Measurements from ENCODE around the gene TAC1.
"Not testable (repeated sequence)": the region's sequence is repeated elsewhere in the genome, so short reads cannot be mapped to it uniquely, and the experiment has no call there.

TAC1 gene

GRCh38 chr7:97772045-97772901 lies 40.4 kb downstream of the TAC1 start:
- H3K9me3 ChIP-seq (ENCODE audit: control insufficient read depth, insufficient read depth, low read depth, low read length), result no peaks in the 10 kb centered on the region
- ChIA-PET CTCF (no interaction called here), POLR2A (no interaction called here)
- no peak overlapping the region for H3K27ac ChIP-seq (ENCODE audit: extremely low read depth, low read depth, low read length)
- TF ChIP-seq ZNF560 (tag by site-specific recombination; IDR thresholded peaks at IDR 0.05; ENCODE audit: borderline replicate concordance), result no peak
- no peak for TF ChIP-seq ZSCAN5A (tag by site-specific recombination; IDR thresholded peaks at IDR 0.05)
- no peak for TF ChIP-seq ZBTB11 (tag by site-specific recombination; conservative IDR thresholded peaks at IDR 0.05; ENCODE audit: low read depth)
- no peak for TF ChIP-seq ZNF114 (tag by site-specific recombination; IDR thresholded peaks at IDR 0.05)
- no peak for TF ChIP-seq PRDM2 (tag by site-specific recombination; IDR thresholded peaks at IDR 0.05; ENCODE audit: borderline replicate concordance)
- no peak for TF ChIP-seq ZNF792 (tag by site-specific recombination; IDR thresholded peaks at IDR 0.05)
- TF ChIP-seq ZNF843 (tag by site-specific recombination; IDR thresholded peaks at IDR 0.05), result no peak
- no peak for TF ChIP-seq ZNF449 (tag by site-specific recombination; IDR thresholded peaks at IDR 0.05)
- TF ChIP-seq ZNF596 (tag by site-specific recombination; IDR thresholded peaks at IDR 0.05), result no peak
- no peak for TF ChIP-seq ZNF19 (tag by site-specific recombination; IDR thresholded peaks at IDR 0.05; ENCODE audit: low read depth)
- no peak for TF ChIP-seq ZNF214 (tag by site-specific recombination; IDR thresholded peaks at IDR 0.05; ENCODE audit: borderline replicate concordance)
- TF ChIP-seq ZNF292 (tag by site-specific recombination; IDR thresholded peaks at IDR 0.05; ENCODE audit: borderline replicate concordance, low read depth), result no peak
- no peak for TF ChIP-seq ZNF274 (IDR thresholded peaks at IDR 0.05; ENCODE audit: low read length)
- TF ChIP-seq ZNF274 (tag by site-specific recombination; IDR thresholded peaks at IDR 0.05; ENCODE audit: borderline replicate concordance), result no peak
- no peak for TF ChIP-seq ZBTB7A (tag by site-specific recombination; IDR thresholded peaks at IDR 0.05; ENCODE audit: low read depth)
- TF ChIP-seq ZNF585B (tag by site-specific recombination; IDR thresholded peaks at IDR 0.05), result no peak
- no peaks in the 10 kb centered on the region for H3K36me3 ChIP-seq (ENCODE audit: control insufficient read depth in 2 of 2, insufficient read depth in 1 of 2, low read length in 2 of 2)
- H3K4me3 ChIP-seq (ENCODE audit: low read depth, low read length), result no peak overlapping the region
- no peaks in the 10 kb centered on the region for H3K4me1 ChIP-seq (ENCODE audit: control insufficient read depth, insufficient read depth, low read length)

- POLR2A ChIA-PET, result not testable (repeated sequence)
Observed at GRCh38 chr7:97786398-97786797, 54.5 kb downstream of the TAC1 start.

More at GRCh38 chr7:97786398-97786797, 54.5 kb downstream of the TAC1 start:
- CTCF ChIA-PET; H3K4me1 ChIP-seq (ENCODE audit: control insufficient read depth, insufficient read depth, low read length); H3K9me3 ChIP-seq (ENCODE audit: control insufficient read depth, insufficient read depth, low read depth, low read length); H3K36me3 ChIP-seq (ENCODE audit: control insufficient read depth in 2 of 2, insufficient read depth in 1 of 2, low read length in 2 of 2); H3K4me3 ChIP-seq (ENCODE audit: low read depth, low read length); H3K27ac ChIP-seq (ENCODE audit: extremely low read depth, low read depth, low read length): not testable (repeated sequence)

Measured in HEK293 (cell line).